ENCODE measurements around the gene ITGBL1.

Gene ITGBL1

DNA sequence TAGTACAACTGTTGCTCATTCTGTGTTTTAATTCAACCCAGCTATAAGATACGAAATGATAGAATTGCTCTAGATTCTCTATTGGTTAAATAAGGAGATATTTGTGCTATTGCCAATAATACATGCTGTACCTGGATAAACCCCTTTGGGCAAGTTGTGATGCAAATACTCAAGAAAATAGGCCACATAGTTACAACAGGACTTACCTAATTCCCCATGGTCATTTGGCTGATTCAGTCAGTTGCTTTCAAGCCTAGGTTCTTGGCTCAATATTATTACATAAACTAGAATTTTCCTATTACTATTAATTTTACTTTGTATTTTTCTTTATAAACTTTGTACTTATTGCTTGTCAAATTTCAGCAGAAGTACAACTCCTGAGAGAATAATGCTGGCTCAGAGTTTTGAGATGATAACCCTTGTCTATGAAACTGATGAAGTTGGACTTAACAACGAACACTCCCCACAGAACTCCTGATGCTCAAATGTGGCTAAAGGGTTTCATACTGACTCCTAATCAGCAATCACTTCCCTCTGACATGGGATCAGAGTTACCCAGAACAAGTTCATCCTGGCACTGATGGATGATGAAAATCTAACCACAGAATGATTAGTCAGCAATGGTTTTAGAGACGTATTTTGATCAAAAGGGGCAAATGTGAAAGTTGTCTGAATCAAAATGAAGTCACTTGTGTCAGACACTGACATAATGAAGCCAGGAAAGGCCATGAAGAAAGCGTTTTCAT is 221.1 kb downstream of the ITGBL1 start:
- no peak for TF ChIP-seq EZH2 (optimal IDR thresholded peaks at IDR 0.05; ENCODE audit: low read depth, low read length)
- TF ChIP-seq, protein P1, sequence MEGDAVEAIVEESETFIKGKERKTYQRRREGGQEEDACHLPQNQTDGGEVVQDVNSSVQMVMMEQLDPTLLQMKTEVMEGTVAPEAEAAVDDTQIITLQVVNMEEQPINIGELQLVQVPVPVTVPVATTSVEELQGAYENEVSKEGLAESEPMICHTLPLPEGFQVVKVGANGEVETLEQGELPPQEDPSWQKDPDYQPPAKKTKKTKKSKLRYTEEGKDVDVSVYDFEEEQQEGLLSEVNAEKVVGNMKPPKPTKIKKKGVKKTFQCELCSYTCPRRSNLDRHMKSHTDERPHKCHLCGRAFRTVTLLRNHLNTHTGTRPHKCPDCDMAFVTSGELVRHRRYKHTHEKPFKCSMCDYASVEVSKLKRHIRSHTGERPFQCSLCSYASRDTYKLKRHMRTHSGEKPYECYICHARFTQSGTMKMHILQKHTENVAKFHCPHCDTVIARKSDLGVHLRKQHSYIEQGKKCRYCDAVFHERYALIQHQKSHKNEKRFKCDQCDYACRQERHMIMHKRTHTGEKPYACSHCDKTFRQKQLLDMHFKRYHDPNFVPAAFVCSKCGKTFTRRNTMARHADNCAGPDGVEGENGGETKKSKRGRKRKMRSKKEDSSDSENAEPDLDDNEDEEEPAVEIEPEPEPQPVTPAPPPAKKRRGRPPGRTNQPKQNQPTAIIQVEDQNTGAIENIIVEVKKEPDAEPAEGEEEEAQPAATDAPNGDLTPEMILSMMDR (IDR thresholded peaks at IDR 0.05; ENCODE audit: low read length): no peak
- TF ChIP-seq EZH2phosphoT487 (IDR thresholded peaks at IDR 0.05; ENCODE audit: low read length): no peak
- H4K20me1 ChIP-seq (ENCODE audit: insufficient read depth, low read length): no peaks in the 10 kb centered on the region
- no peak overlapping the region for H3K9ac ChIP-seq (ENCODE audit: low read length)
- no peak for DNase-seq
- no peaks in the 10 kb centered on the region for H3K79me2 ChIP-seq (ENCODE audit: low read length)
- no peaks in the 10 kb centered on the region for H3K4me1 ChIP-seq (ENCODE audit: low read length)
- H2AFZ ChIP-seq (ENCODE audit: low read length): no peak overlapping the region
- no peaks in the 10 kb centered on the region for H3K27me3 ChIP-seq (replicated peaks; ENCODE audit: insufficient read depth, low read length)
- H3K4me2 ChIP-seq (ENCODE audit: low read depth, low read length): no peak overlapping the region
- no peaks in the 10 kb centered on the region for H3K9me2 ChIP-seq (replicated peaks; ENCODE audit: insufficient read depth, low read length)
- no peak overlapping the region for H3K27ac ChIP-seq (ENCODE audit: low read length)
- H3K4me3 ChIP-seq (ENCODE audit: low read length): no peak overlapping the region
- no peaks in the 10 kb centered on the region for H3F3A ChIP-seq (ENCODE audit: insufficient read depth, low read length)
- H3K36me3 ChIP-seq (replicated peaks; ENCODE audit: insufficient read depth, low read length): no peaks in the 10 kb centered on the region
- H3K9me3 ChIP-seq (replicated peaks; ENCODE audit: insufficient read depth, low read length): no peaks in the 10 kb centered on the region

GRCh38 chr13:101681834-101682233 is 229.4 kb downstream of the ITGBL1 start:
- TF ChIP-seq EZH2phosphoT487 (IDR thresholded peaks at IDR 0.05; ENCODE audit: low read length): no peak
- TF ChIP-seq EZH2 (optimal IDR thresholded peaks at IDR 0.05; ENCODE audit: low read depth, low read length): no peak
- TF ChIP-seq, protein P1 (IDR thresholded peaks at IDR 0.05; ENCODE audit: low read length): no peak
- no peaks in the 10 kb centered on the region for H3F3A ChIP-seq (ENCODE audit: insufficient read depth, low read length)
- no peak for DNase-seq
- H3K4me3 ChIP-seq (ENCODE audit: low read length): no peak overlapping the region
- H3K27me3 ChIP-seq (replicated peaks; ENCODE audit: insufficient read depth, low read length): no peaks in the 10 kb centered on the region
- H3K27ac ChIP-seq (ENCODE audit: low read length): no peak overlapping the region
- no peaks in the 10 kb centered on the region for H3K9me3 ChIP-seq (replicated peaks; ENCODE audit: insufficient read depth, low read length)
- no peaks in the 10 kb centered on the region for H4K20me1 ChIP-seq (ENCODE audit: insufficient read depth, low read length)
- no peak overlapping the region for H3K4me2 ChIP-seq (ENCODE audit: low read depth, low read length)
- H3K79me2 ChIP-seq (ENCODE audit: low read length): no peaks in the 10 kb centered on the region
- H3K4me1 ChIP-seq (ENCODE audit: low read length): no peaks in the 10 kb centered on the region
- H3K9ac ChIP-seq (ENCODE audit: low read length): no peak overlapping the region
- H2AFZ ChIP-seq (ENCODE audit: low read length): no peak overlapping the region
- no peaks in the 10 kb centered on the region for H3K9me2 ChIP-seq (replicated peaks; ENCODE audit: insufficient read depth, low read length)
- H3K36me3 ChIP-seq (replicated peaks; ENCODE audit: insufficient read depth, low read length): no peaks in the 10 kb centered on the region

GRCh38 chr13:101686003-101686402 is 233.5 kb downstream of the ITGBL1 start:
- TF ChIP-seq, protein P1 (IDR thresholded peaks at IDR 0.05; ENCODE audit: low read length): no peak
- TF ChIP-seq EZH2phosphoT487 (IDR thresholded peaks at IDR 0.05; ENCODE audit: low read length) (no peak), EZH2 (optimal IDR thresholded peaks at IDR 0.05; ENCODE audit: low read depth, low read length) (no peak)
- H2AFZ ChIP-seq (ENCODE audit: low read length): no peak overlapping the region
- H3K4me2 ChIP-seq (ENCODE audit: low read depth, low read length): no peak overlapping the region
- H3K9me2 ChIP-seq (replicated peaks; ENCODE audit: insufficient read depth, low read length): no peaks in the 10 kb centered on the region
- H3K4me3 ChIP-seq (ENCODE audit: low read length): no peak overlapping the region
- DNase-seq: no peak
- no peaks in the 10 kb centered on the region for H3K36me3 ChIP-seq (replicated peaks; ENCODE audit: insufficient read depth, low read length)
- no peak overlapping the region for H3K9ac ChIP-seq (ENCODE audit: low read length)
- H3K27me3 ChIP-seq (replicated peaks; ENCODE audit: insufficient read depth, low read length): no peaks in the 10 kb centered on the region
- H3K4me1 ChIP-seq (ENCODE audit: low read length): no peaks in the 10 kb centered on the region
- no peaks in the 10 kb centered on the region for H3F3A ChIP-seq (ENCODE audit: insufficient read depth, low read length)
- H4K20me1 ChIP-seq (ENCODE audit: insufficient read depth, low read length): no peaks in the 10 kb centered on the region
- H3K27ac ChIP-seq (ENCODE audit: low read length): no peak overlapping the region
- no peaks in the 10 kb centered on the region for H3K9me3 ChIP-seq (replicated peaks; ENCODE audit: insufficient read depth, low read length)
- H3K79me2 ChIP-seq (ENCODE audit: low read length): no peaks in the 10 kb centered on the region

All from MM.1S (cell line).